DND-41 (cell line): Measurements from ENCODE around the gene THSD4.

ENCODE experiments used
- ATAC-seq: fragments of 200-7000 bp; cut with Tn5 transposase; 3 replicates; pipeline ENCODE4 v1.9.1; 2021; ENCODE audit warnings: low read depth; ENCODE audit not compliant: insufficient read depth
- DNase-seq: peaks from one replicate; pipeline ENCODE4 v3.0.0-alpha.2; 2020
- H2AFZ ChIP-seq: 2 replicates; pipeline ENCODE4 v1.6.0; 2012; ENCODE audit warnings: low read depth, low read length
- H3K27ac ChIP-seq: 2 replicates; pipeline ENCODE4 v1.5.1; 2012; ENCODE audit warnings: low read length, inconsistent platforms
- H3K27me3 ChIP-seq: fragments of 200-600 bp; sonication (generic); 2 replicates; pipeline ENCODE4 v1.6.0; 2012; ENCODE audit warnings: low read length, mild to moderate bottlenecking, inconsistent platforms; ENCODE audit not compliant: insufficient read depth, poor library complexity
- H3K36me3 ChIP-seq: 2 replicates; pipeline ENCODE4 v1.5.1; 2012; ENCODE audit warnings: low read length, inconsistent platforms; ENCODE audit not compliant: insufficient read depth
- H3K4me1 ChIP-seq: 2 replicates; pipeline ENCODE4 v1.5.1; 2012; ENCODE audit warnings: mild to moderate bottlenecking, low read length; ENCODE audit not compliant: insufficient read depth
- H3K4me2 ChIP-seq: 2 replicates; pipeline ENCODE4 v1.6.0; 2012; ENCODE audit warnings: mild to moderate bottlenecking, moderate library complexity, low read length, inconsistent platforms; ENCODE audit not compliant: insufficient read depth
- H3K4me3 ChIP-seq, 2 experiments: fragments of 200-600 bp in 1 of 2; shearing (Covaris generic) in 1 of 2; 2 replicates each; pipeline ENCODE4 v1.5.1; 2012 to 2016; ENCODE audit warnings: inconsistent platforms in 2 of 2, low read length in 2 of 2, mild to moderate bottlenecking in 2 of 2, low read depth in 1 of 2, moderate library complexity in 1 of 2
- H3K79me2 ChIP-seq: 2 replicates; pipeline ENCODE4 v1.6.0; 2012; ENCODE audit warnings: low read length, inconsistent platforms; ENCODE audit not compliant: insufficient read depth
- H3K9ac ChIP-seq: 2 replicates; pipeline ENCODE4 v1.6.0; 2012; ENCODE audit warnings: low read depth, mild to moderate bottlenecking, inconsistent platforms, low read length, moderate library complexity
- H3K9me3 ChIP-seq: 2 replicates; pipeline ENCODE4 v1.5.1; 2012; ENCODE audit warnings: low read length, moderate library complexity, mild to moderate bottlenecking, inconsistent platforms; ENCODE audit not compliant: insufficient read depth, severe bottlenecking
- H4K20me1 ChIP-seq: 2 replicates; pipeline ENCODE4 v1.6.0; 2012; ENCODE audit warnings: low read length; ENCODE audit not compliant: insufficient read depth
- CTCF ChIP-seq: IDR thresholded peaks from 2 replicates; pipeline ENCODE4 v1.5.1; 2012; ENCODE audit warnings: borderline replicate concordance, low read length, moderate library complexity, mild to moderate bottlenecking; ENCODE audit not compliant: poor library complexity, severe bottlenecking; ENCODE audit errors: extremely low read depth
- EZH2 ChIP-seq: IDR thresholded peaks from 3 replicates; pipeline ENCODE4 v1.6.1; 2012; ENCODE audit warnings: borderline replicate concordance, low read depth, mild to moderate bottlenecking, moderate library complexity, low read length, inconsistent platforms; ENCODE audit not compliant: severe bottlenecking

THSD4 gene

GRCh38 chr15:71658827-71659729 lies 543.8 kb downstream of the THSD4 start:
- H3K36me3 ChIP-seq, result no peaks in the 10 kb centered on the region

DNA sequence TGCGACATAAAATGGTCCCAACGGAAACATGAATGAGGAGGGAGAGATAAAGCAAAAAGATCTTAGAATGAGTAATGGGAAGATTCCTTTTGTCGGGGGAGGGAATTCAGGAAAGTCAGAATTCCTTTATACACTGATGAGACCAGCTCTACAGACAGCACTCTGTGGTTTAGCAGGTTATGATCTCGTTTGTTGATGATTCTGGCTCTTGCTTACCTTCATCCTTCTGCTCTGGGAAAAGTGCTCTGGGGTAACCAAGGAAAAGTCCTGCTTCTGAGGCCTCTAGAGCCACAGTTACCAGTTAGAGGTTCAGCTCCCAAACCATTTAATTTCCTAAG lies 544.4 kb downstream of the THSD4 start:
- no peaks in the 10 kb centered on the region for H3K79me2 ChIP-seq
- H3K4me2 ChIP-seq, result no peak overlapping the region
- H4K20me1 ChIP-seq, result no peaks in the 10 kb centered on the region
- no peak for TF ChIP-seq EZH2
- TF ChIP-seq CTCF, result no peak
- no peaks in the 10 kb centered on the region for H3K36me3 ChIP-seq
- H3K27ac ChIP-seq, result no peak overlapping the region
- H2AFZ ChIP-seq, result no peak overlapping the region
- H3K27me3 ChIP-seq, result no peaks in the 10 kb centered on the region
- no peak for ATAC-seq
- no peaks in the 10 kb centered on the region for H3K4me1 ChIP-seq
- no peak overlapping the region for H3K4me3 ChIP-seq
- no peak for DNase-seq
- H3K9me3 ChIP-seq, result no peaks in the 10 kb centered on the region
- H3K9ac ChIP-seq, result no peak overlapping the region

More at GRCh38 chr15:71658827-71659729, 543.8 kb downstream of the THSD4 start:
- no peak overlapping the region for H3K9ac ChIP-seq
- no peak overlapping the region for H3K4me3 ChIP-seq
- no peaks in the 10 kb centered on the region for H3K4me1 ChIP-seq
- TF ChIP-seq CTCF (no peak), EZH2 (no peak)
- DNase-seq (no peak), ATAC-seq (no peak)
- no peaks in the 10 kb centered on the region for H3K27me3 ChIP-seq
- H4K20me1 ChIP-seq, result no peaks in the 10 kb centered on the region
- H3K9me3 ChIP-seq, result no peaks in the 10 kb centered on the region
- H3K27ac ChIP-seq, result no peak overlapping the region
- no peak overlapping the region for H2AFZ ChIP-seq
- H3K79me2 ChIP-seq, result no peaks in the 10 kb centered on the region
- no peak overlapping the region for H3K4me2 ChIP-seq

- no peak for TF ChIP-seq CTCF
- TF ChIP-seq EZH2, result no peak
- Histone ChIP-seq H3K27me3 (no peaks in the 10 kb centered on the region), H3K79me2 (no peaks in the 10 kb centered on the region), H3K27ac (no peak overlapping the region), H3K9me3 (no peaks in the 10 kb centered on the region), H2AFZ (no peak overlapping the region), H3K36me3 (no peaks in the 10 kb centered on the region), H4K20me1 (no peaks in the 10 kb centered on the region), H3K4me2 (no peak overlapping the region), H3K9ac (no peak overlapping the region), H3K4me3 (no peak overlapping the region), H3K4me1 (no peaks in the 10 kb centered on the region)
- DNase-seq (no peak), ATAC-seq (no peak)
These were observed 545.2 kb downstream of the THSD4 start for GRCh38 chr15:71660501-71660900.
